Activated CD4-positive, alpha-beta T cell treated with anti-CD3 and anti-CD28 coated beads for 36 hours (primary cell): ENCODE data around the gene CYTIP. TPM values are rescaled to one million over a fixed set of nuclear protein-coding genes. Genes with fewer than 3 reads are reported as not detected.
"Not testable (repeated sequence)": the region's sequence is repeated elsewhere in the genome, so short reads cannot be mapped to it uniquely, and the experiment has no call there.

Experiments used
- ATAC-seq: fragments of 200-7000 bp; cut with Tn5 transposase; one replicate; pipeline ENCODE4 v1.10.0; 2021; ENCODE audit warnings: mild to moderate bottlenecking, moderate library complexity
- CTCF ChIA-PET: fragments of 350-600 bp; sonication (Branson Sonifier 250); formaldehyde crosslinking; loops from one replicate; lab custom pipeline; 2021; ENCODE audit warnings: antibody characterized with exemption; lab: Charles Lee
- POLR2A ChIA-PET: fragments of 350-600 bp; sonication (Branson Sonifier 250); formaldehyde crosslinking; loops from one replicate; lab custom pipeline; 2021; ENCODE audit warnings: antibody characterized with exemption, inconsistent platforms; lab: Charles Lee
- DNase-seq: peaks from one replicate; pipeline ENCODE4 v3.0.0-alpha.2; 2020
- H3K27ac Mint-ChIP-seq: one replicate; pipeline ENCODE4 v1.8.0; 2021; ENCODE audit warnings: mixed read lengths
- H3K27me3 Mint-ChIP-seq: one replicate; pipeline ENCODE4 v1.8.0; 2021; ENCODE audit warnings: mixed read lengths
- H3K36me3 Mint-ChIP-seq: one replicate; pipeline ENCODE4 v1.8.0; 2021; ENCODE audit warnings: low read depth, mixed read lengths
- H3K4me1 Mint-ChIP-seq: one replicate; pipeline ENCODE4 v1.8.0; 2021; ENCODE audit warnings: mixed read lengths
- H3K4me3 Mint-ChIP-seq: one replicate; pipeline ENCODE4 v1.8.0; 2021; ENCODE audit warnings: mild to moderate bottlenecking, moderate library complexity, mixed read lengths
- H3K9me3 Mint-ChIP-seq: one replicate; pipeline ENCODE4 v1.8.0; 2021; ENCODE audit warnings: low read depth, mixed read lengths
- intact Hi-C, 2 experiments: fragments of 100-400 bp; cut with DNase I in 1 of 2; cut with micrococcal nuclease in 1 of 2; formaldehyde crosslinking; loops; one replicate each; pipeline versions ENCODE4 v1.14.2 to v1.15.1; 2022 to 2024; cut with DNase I, micrococcal nuclease
- total RNA-seq, 2 experiments: library from RNA; stranded (reverse); gene quantifications; one replicate each; pipeline ENCODE4 v1.2.3, GENCODE V29; 2021

CYTIP gene
- total RNA-seq, 2 experiments from 2014 or later, result 470 to 536 TPM

DNA sequence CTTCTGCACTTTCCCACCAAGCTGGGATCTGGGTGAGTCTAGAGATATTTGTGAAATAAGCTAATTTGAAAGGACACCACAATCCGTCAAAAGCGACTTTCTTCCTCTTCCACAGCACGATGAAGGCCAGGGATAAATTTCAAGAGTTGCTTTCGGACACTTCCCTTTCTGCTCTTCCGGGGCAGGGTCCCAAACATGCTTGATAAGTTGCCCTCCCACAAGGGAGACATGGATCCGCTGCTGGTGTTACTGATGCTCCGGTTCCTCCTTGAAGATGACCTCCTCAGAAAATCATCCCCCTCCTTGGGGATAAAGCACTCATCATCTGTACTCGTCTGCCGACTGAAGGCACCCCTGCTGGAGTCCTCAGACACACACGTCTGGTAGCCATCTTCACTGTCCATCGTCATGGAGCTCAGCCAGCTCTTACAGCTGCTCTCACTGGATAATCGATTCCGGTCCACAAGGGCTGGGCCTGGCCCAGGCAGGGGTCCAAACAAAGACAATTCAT lies 28.2 kb downstream of the CYTIP start:
- Mint-ChIP-seq H3K4me1 (peaks cover 91% of the 10 kb centered on the region), H3K36me3 (peaks cover 84% of the 10 kb centered on the region), H3K4me3 (peak overlapping the region; percentile 63), H3K27ac (peak overlapping the region; percentile 100), H3K27me3 (no peaks in the 10 kb centered on the region), H3K9me3 (no peaks in the 10 kb centered on the region)
- ChIA-PET POLR2A (interaction anchor here (1.0 to 3.2 kb wide), 3 partner anchors 24 to 62 kb away, joined by 4 to 26 read pairs (median 18); no protein-coding TSS in a partner anchor), CTCF (interaction anchor here (0.7 to 3.2 kb wide), 10 partner anchors 23 to 476 kb away, joined by 3 to 20 read pairs (median 4); partner anchors contain the start of genes CYTIP and ERMN)
- ATAC-seq (no peak), DNase-seq (no peak)
- intact Hi-C loops, result no loop called here

DNA sequence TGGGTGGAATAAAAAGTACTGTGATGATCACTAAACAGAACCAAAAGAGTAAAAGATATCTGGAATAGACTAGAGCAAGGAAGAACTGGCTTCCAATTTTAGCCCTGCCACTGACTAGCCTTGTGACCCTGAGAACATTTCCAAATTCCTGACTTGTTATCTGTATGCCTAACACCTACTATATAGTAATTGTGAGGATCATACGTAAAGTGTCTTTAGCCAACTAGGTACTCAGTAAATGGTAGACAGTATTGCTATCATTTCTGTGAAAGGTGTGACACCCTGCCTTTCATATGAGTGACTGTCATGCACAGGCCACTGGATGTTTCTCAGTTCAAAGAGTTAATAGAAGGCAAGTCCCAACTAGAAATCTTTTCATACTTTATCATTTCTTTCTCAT lies 29.8 kb downstream of the CYTIP start:
- CTCF ChIA-PET, result interaction anchor here (1.0 to 3.2 kb wide), 14 partner anchors 10 to 109 kb away, joined by 3 to 20 read pairs (median 6); partner anchors contain the start of genes CYTIP and ERMN
- Mint-ChIP-seq H3K4me3 (peak overlapping the region; percentile 63), H3K4me1 (peaks cover 91% of the 10 kb centered on the region), H3K36me3 (peaks cover 70% of the 10 kb centered on the region), H3K27me3 (no peaks in the 10 kb centered on the region), H3K9me3 (no peaks in the 10 kb centered on the region), H3K27ac (peak overlapping the region; percentile 100)
- ATAC-seq (peak; percentile 44), DNase-seq (no peak)
- intact Hi-C loops, result loop anchor here in 1 of 2 experiments (5.0 kb wide), 1 partner anchor 463 kb away; the partner anchor contains the start of gene ACVR1
- POLR2A ChIA-PET, result interaction anchor here (0.5 to 3.2 kb wide), 15 partner anchors 10 to 485 kb away, joined by 3 to 26 read pairs (median 4); partner anchors contain the start of gene CYTIP

DNA sequence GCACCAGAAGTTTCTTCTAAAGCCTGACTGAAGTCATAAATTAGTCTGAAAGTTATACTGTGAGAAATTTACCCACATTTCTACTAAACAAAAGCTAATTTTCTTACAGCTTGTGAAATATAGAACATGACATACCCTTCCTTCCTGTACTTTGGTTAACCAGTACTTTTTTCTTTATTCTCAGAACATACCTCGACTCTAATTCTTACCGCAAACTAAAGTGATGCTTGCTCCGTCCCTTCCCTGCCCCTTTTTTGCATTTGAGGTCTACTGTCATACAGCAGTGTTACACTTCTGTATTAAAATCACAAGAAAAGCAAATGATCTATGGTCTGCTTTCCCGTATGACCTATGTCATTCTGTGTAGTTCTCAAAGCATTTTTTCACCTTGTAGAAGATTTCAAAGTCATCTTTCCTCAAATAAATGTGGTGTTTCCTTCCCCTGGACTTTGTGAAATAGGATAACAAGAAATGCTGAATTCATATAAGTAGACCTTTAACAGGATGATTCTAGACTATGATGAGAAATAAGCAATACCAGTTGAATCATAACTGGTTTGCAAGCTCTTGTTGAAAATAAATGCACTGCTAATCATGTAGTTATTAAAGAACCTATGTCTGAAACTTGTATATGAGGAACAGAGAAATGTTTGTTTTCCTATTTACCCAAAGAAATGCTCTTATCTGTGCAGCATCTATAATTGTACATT lies 30.4 kb downstream of the CYTIP start:
- ATAC-seq, result peak; percentile 67
- ChIA-PET POLR2A (interaction anchor here (0.5 to 3.2 kb wide), 18 partner anchors 9 to 485 kb away, joined by 3 to 26 read pairs (median 4); partner anchors contain the start of gene CYTIP), CTCF (interaction anchor here (0.6 to 3.2 kb wide), 20 partner anchors 10 to 1078 kb away, joined by 3 to 20 read pairs (median 4); partner anchors contain the start of genes CYTIP and ERMN)
- no peaks in the 10 kb centered on the region for H3K27me3 Mint-ChIP-seq
- H3K9me3 Mint-ChIP-seq, result peaks cover under 1% of the 10 kb centered on the region
- H3K4me1 Mint-ChIP-seq, result peaks cover 89% of the 10 kb centered on the region
- peak overlapping the region; percentile 63 for H3K4me3 Mint-ChIP-seq
- peaks cover 67% of the 10 kb centered on the region for H3K36me3 Mint-ChIP-seq
- DNase-seq, result peak; percentile 64
- peak overlapping the region; percentile 100 for H3K27ac Mint-ChIP-seq
- intact Hi-C loops, result loop anchor here (1.0 to 5.0 kb wide), 12 partner anchors 8 to 485 kb away; partner anchors contain the start of genes ACVR1 (in 1 of the 2) and CYTIP (in 1 of the 2)

DNA sequence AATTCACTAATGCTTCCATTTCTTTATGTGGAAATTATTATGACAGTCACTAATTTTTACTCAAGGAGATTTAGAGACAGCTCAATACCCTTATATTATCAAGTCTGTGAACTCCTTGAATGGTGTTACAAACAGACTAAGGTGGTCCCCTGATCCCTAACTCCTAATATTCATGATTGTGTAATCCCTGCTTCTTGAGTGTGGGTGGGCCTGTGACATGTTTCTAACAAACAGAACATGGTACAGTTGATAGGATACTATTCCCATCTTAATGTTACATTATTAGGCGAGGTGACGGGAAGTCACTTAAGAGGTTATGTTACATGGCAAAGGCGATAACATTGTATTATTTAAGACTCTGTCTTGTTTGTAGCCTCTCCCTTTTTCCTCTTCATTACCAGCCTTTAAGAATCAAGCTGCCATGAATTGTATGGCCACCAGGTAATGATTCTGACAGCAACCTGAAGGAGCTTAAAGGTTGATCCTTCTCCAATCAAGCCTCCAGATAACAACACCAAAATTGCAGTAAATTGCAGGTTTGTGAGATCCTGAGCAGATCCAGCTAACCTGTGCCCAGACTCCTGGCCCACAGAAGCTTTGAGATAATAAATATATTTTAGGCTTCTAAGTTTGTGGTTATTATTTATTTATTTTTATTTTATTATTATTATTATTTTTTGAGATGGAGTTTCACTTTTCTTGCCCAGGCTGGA lies 32.1 kb downstream of the CYTIP start:
- peaks cover 1% of the 10 kb centered on the region for H3K9me3 Mint-ChIP-seq
- DNase-seq, result no peak
- POLR2A ChIA-PET, result interaction anchor here (0.6 to 2.8 kb wide), 4 partner anchors 50 to 99 kb away, joined by 3 to 16 read pairs (median 3); no protein-coding TSS in a partner anchor
- intact Hi-C loops, result loop anchor here (2.0 to 5.0 kb wide), 4 partner anchors 79 to 487 kb away; partner anchors contain the start of gene ACVR1 (in 1 of the 2)
- no peak for ATAC-seq
- CTCF ChIA-PET, result interaction anchor here (1.2 to 2.5 kb wide), 3 partner anchors 53 to 85 kb away, joined by 3 to 30 read pairs (median 9); partner anchors contain the start of gene ERMN
- no peaks in the 10 kb centered on the region for H3K27me3 Mint-ChIP-seq
- H3K36me3 Mint-ChIP-seq, result peaks cover 54% of the 10 kb centered on the region
- peak overlapping the region; percentile 32 for H3K4me3 Mint-ChIP-seq
- H3K27ac Mint-ChIP-seq, result peak overlapping the region; percentile 66
- peaks cover 83% of the 10 kb centered on the region for H3K4me1 Mint-ChIP-seq

DNA sequence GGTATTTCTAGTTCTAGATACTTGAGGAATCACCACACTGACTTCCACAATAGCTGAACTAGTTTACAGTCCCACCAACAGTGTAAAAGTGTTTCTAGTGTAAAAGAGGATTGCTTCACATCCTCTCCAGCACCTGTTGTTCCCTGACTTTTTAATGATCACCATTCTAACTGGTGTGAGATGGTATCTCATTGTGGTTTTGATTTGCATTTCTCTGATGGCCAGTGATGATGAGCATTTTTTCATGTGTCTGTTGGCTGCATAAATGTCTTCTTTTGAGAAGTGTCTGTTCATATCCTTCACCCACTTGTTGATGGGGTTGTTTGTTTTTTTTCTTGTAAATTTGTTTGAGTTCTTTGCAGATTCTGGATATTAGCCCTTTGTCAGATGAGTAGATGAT lies 38.5 kb downstream of the CYTIP start:
- peaks cover 47% of the 10 kb centered on the region for H3K36me3 Mint-ChIP-seq
- POLR2A ChIA-PET, result interaction anchor here (1.0 kb wide), 1 partner anchor 494 kb away, joined by 3 read pairs; no protein-coding TSS in a partner anchor

DNA sequence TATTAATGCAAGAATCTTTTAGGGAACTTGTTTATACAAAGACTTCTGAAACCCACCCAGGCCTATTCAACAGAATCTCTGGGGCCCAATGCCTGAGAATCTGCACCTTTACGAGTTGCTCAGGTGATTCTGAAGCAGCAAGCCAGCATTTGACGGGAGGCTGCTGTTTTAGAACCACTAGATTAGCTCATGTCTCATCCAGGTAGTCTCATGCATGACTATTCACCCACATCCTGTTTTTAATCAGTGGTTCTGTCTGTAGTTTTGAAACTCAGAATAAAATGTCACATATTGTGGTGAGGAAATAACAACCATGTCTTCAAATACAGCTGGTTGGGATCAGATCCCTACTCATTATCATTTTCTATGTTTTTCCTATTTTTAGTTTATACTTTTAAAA lies 39.5 kb downstream of the CYTIP start:
- POLR2A ChIA-PET, result interaction anchor here (0.5 to 1.8 kb wide), 11 partner anchors 9 to 495 kb away, joined by 3 to 26 read pairs (median 6); partner anchors contain the start of gene CYTIP
- peak overlapping the region; percentile 0 for H3K4me3 Mint-ChIP-seq
- H3K4me1 Mint-ChIP-seq, result peaks cover 75% of the 10 kb centered on the region
- intact Hi-C loops, result loop anchor here (1.0 to 2.0 kb wide), 2 partner anchors 40 to 143 kb away; no protein-coding TSS in a partner anchor
- H3K9me3 Mint-ChIP-seq, result peaks cover 33% of the 10 kb centered on the region
- ATAC-seq (peak; percentile 95), DNase-seq (peak; percentile 72)
- H3K27me3 Mint-ChIP-seq, result no peaks in the 10 kb centered on the region
- H3K27ac Mint-ChIP-seq, result peak overlapping the region; percentile 80
- CTCF ChIA-PET, result interaction anchor here (0.6 to 2.6 kb wide), 22 partner anchors 9 to 1173 kb away, joined by 3 to 20 read pairs (median 4); partner anchors contain the start of gene CYTIP
- H3K36me3 Mint-ChIP-seq, result peaks cover 55% of the 10 kb centered on the region

More for the DNA sequence above, 38.5 kb downstream of the CYTIP start:
- H3K27ac Mint-ChIP-seq, result peak overlapping the region; percentile 80
- ATAC-seq, H3K27me3 Mint-ChIP-seq, DNase-seq, H3K4me3 Mint-ChIP-seq: not testable (repeated sequence)
- peaks cover 23% of the 10 kb centered on the region for H3K9me3 Mint-ChIP-seq
- H3K4me1 Mint-ChIP-seq, result peaks cover 81% of the 10 kb centered on the region
- intact Hi-C loops, result loop anchor here in 1 of 2 experiments (2.0 kb wide), 1 partner anchor 41 kb away; no protein-coding TSS in a partner anchor
- CTCF ChIA-PET, result interaction anchor here (1.0 to 2.4 kb wide), 7 partner anchors 13 to 100 kb away, joined by 3 to 11 read pairs (median 3); no protein-coding TSS in a partner anchor

DNA sequence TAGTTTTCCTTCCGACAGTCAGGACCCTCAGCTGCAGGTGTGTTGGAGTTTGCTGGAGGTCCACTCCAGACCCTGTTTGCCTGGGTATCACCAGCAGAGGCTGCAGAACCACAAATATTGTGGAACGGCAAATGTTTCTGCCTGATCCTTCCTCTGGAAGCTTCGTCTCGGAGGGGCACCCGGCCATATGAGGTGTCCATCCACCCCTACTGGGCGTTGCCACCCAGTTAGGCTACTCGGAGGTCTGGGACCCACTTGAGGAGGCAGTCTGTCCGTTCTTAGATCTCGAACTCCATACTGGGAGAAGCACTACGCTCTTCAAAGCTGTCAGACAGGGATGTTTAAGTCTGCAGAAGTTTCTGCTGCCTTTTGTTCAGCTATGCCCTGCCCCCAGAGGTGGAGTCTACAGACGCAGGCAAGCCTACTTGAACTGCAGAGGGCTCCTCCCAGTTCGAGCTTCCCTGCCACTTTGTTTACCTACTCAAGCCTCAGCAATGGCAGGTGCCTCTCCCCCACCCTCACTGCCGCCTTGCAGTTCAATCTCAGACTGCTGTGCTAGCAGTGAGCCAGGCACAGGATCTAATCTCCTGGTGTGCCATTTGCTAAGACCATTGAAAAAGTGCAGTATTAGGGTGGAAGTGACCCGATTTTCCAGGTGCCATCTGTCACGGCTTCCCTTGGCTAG lies 40.9 kb downstream of the CYTIP start:
- CTCF ChIA-PET, result interaction anchor here (1.1 to 2.6 kb wide), 9 partner anchors 11 to 100 kb away, joined by 4 to 20 read pairs (median 5); no protein-coding TSS in a partner anchor
- peaks cover 55% of the 10 kb centered on the region for H3K36me3 Mint-ChIP-seq
- intact Hi-C loops, result not testable (repeated sequence)

DNA sequence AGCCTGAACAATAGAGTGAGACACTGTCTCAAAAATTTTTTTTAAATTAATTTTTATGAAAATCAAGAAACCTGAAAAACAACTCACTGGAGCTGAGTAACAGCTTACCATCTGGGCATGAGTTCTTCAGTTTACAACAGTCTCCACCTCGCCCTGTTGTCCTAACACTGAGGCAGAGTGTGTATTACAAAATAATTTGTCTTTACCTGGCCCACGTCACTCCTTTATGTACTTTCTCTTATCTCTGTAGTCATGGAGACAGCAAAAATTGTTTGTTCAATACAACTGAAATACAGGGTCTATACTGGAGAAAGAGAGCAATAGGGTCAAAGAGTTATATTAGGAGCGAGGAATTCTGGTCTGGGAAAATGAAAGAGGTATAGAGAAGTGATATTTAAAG lies 48.1 kb downstream of the CYTIP start:
- H3K36me3 Mint-ChIP-seq, result peaks cover 34% of the 10 kb centered on the region
- intact Hi-C loops, result loop anchor here in 1 of 2 experiments (5.0 kb wide), 1 partner anchor 959 kb away; the partner anchor contains the start of gene GPD2
- CTCF ChIA-PET, result interaction anchor here (2.2 kb wide), 1 partner anchor 60 kb away, joined by 12 read pairs; no protein-coding TSS in a partner anchor
- H3K4me1 Mint-ChIP-seq, result peaks cover 7% of the 10 kb centered on the region
- no peaks in the 10 kb centered on the region for H3K27me3 Mint-ChIP-seq
- H3K27ac Mint-ChIP-seq, result no peak overlapping the region
- H3K9me3 Mint-ChIP-seq, result peaks cover 30% of the 10 kb centered on the region
- DNase-seq (no peak), ATAC-seq (no peak)
- POLR2A ChIA-PET, result no interaction called here
- no peak overlapping the region for H3K4me3 Mint-ChIP-seq

More for the DNA sequence above, 40.9 kb downstream of the CYTIP start:
- Mint-ChIP-seq H3K4me1 (peaks cover 66% of the 10 kb centered on the region), H3K27ac (peak overlapping the region; percentile 83), H3K9me3 (peaks cover 37% of the 10 kb centered on the region)
- not testable (repeated sequence) for ATAC-seq, H3K27me3 Mint-ChIP-seq, H3K4me3 Mint-ChIP-seq
- DNase-seq, result peak; percentile 35
- POLR2A ChIA-PET, result interaction anchor here (1.6 to 1.8 kb wide), 3 partner anchors 18 to 74 kb away, joined by 6 to 8 read pairs (median 7); partner anchors contain the start of gene CYTIP

DNA sequence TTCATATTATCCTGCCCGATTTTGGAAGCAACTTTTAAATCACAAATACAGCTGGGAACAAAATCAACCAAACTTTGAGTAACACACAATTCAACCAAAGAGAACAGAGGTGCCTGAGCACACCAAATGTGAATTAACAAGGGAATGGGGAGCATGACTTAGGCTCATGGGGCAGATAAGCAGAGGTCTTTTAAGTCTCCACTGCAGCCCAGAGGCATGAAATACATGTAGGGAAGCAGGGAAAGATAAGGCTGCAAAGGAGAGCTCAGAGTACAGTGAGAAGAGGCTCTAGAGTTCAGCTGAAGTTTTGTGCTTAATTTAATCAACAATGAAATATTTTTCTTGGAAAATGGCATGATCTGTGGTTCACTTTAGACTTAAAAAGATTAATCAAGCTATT lies 49.0 kb downstream of the CYTIP start:
- POLR2A ChIA-PET, result no interaction called here
- CTCF ChIA-PET, result interaction anchor here (1.0 to 2.2 kb wide), 2 partner anchors 9 to 59 kb away, joined by 3 to 12 read pairs; no protein-coding TSS in a partner anchor
- no peak for DNase-seq
- Mint-ChIP-seq H3K27me3 (no peaks in the 10 kb centered on the region), H3K4me3 (no peak overlapping the region), H3K36me3 (peaks cover 34% of the 10 kb centered on the region), H3K4me1 (no peaks in the 10 kb centered on the region), H3K27ac (no peak overlapping the region), H3K9me3 (peaks cover 26% of the 10 kb centered on the region)
- intact Hi-C loops, result loop anchor here in 1 of 2 experiments (5.0 kb wide), 1 partner anchor 958 kb away; the partner anchor contains the start of gene GPD2
- ATAC-seq, result no peak
